ENCODE results near the gene DMC1.
"Not testable (repeated sequence)": the region's sequence is repeated elsewhere in the genome, so short reads cannot be mapped to it uniquely, and the experiment has no call there.

GRCh38 chr22:38470179-38470578 is 99.8 kb downstream of the DMC1 start:
- TF ChIP-seq CTCF, POLR2A, EP300 (IDR thresholded peaks at IDR 0.05): not testable (repeated sequence)

All from tibial nerve (tissue), 4 donors.